Thymus (tissue), 11 donors: Measurements from ENCODE around the gene LEP. TPM values are rescaled to one million over a fixed set of nuclear protein-coding genes. Genes with fewer than 3 reads are reported as not detected.

Experiments used
- DNase-seq, 9 donors: peaks; one replicate each; pipeline ENCODE4 v3.0.0-alpha.2; 2013; ENCODE audit warnings: low spot score in 9 of 9, low read depth in 6 of 9, missing footprints in 1 of 9
- H3K27ac ChIP-seq, 2 donors: one replicate each; pipeline ENCODE4 v1.5.1; 2013; ENCODE audit warnings: control low read depth in 1 of 2, low read depth in 1 of 2, low read length in 1 of 2, mild to moderate bottlenecking in 1 of 2, moderate library complexity in 1 of 2
- H3K27me3 ChIP-seq, 2 donors: one replicate each; pipeline ENCODE4 v1.5.1; 2013; ENCODE audit warnings: low read length in 1 of 2; ENCODE audit not compliant: control insufficient read depth in 2 of 2, insufficient read depth in 1 of 2
- H3K36me3 ChIP-seq, 2 donors: one replicate each; pipeline ENCODE4 v1.5.1; 2013; ENCODE audit warnings: low read length in 1 of 2, mild to moderate bottlenecking in 1 of 2, moderate library complexity in 1 of 2; ENCODE audit not compliant: control insufficient read depth in 2 of 2, insufficient read depth in 2 of 2
- H3K4me1 ChIP-seq, 2 donors: one replicate each; pipeline ENCODE4 v1.5.1; 2013; ENCODE audit warnings: low read length in 2 of 2; ENCODE audit not compliant: control insufficient read depth in 2 of 2, insufficient read depth in 2 of 2
- H3K4me3 ChIP-seq, 2 donors: one replicate each; pipeline ENCODE4 v1.5.1; 2013; ENCODE audit warnings: low read length in 2 of 2, control low read depth in 1 of 2, mild to moderate bottlenecking in 1 of 2
- H3K9me3 ChIP-seq, 2 donors: one replicate each; pipeline ENCODE4 v1.5.1; 2013; ENCODE audit warnings: low read length in 1 of 2, mild to moderate bottlenecking in 1 of 2; ENCODE audit not compliant: control insufficient read depth in 2 of 2, insufficient read depth in 1 of 2
- WGBS: extraction: QIAGEN DNeasy Blood & Tissue Kit; methylation state at CpG from one replicate; pipeline ENCODE4 v1.1.7; 2013; 5-methylcytosine and 5-hydroxymethylcytosine counted together
- polyA plus RNA-seq: library from polyadenylated mRNA; stranded (reverse); fragments of 200-250 nt; gene quantifications from one replicate; pipeline ENCODE4 v1.2.3, GENCODE V29; 2013
- total RNA-seq: library from RNA; stranded (reverse); fragments of 120-200 nt; gene quantifications from one replicate; pipeline ENCODE4 v1.2.4, GENCODE V29; 2013
- donor health status: healthy.

The LEP gene
- total and polyA plus RNA-seq, 2 donors = 0.05 TPM

GRCh38 chr7:128265156-128265905, 24.3 kb downstream of the LEP start:
- H3K36me3 ChIP-seq = no peaks in the 10 kb centered on the region
- no peak overlapping the region for H3K4me3 ChIP-seq
- H3K27me3 ChIP-seq = no peaks in the 10 kb centered on the region
- H3K9me3 ChIP-seq = no peaks in the 10 kb centered on the region
- WGBS = 97% methylated on average over 6 of the region's 6 CpGs
- DNase-seq = no peak
- no peaks in the 10 kb centered on the region for H3K4me1 ChIP-seq
- H3K27ac ChIP-seq = no peak overlapping the region

DNA sequence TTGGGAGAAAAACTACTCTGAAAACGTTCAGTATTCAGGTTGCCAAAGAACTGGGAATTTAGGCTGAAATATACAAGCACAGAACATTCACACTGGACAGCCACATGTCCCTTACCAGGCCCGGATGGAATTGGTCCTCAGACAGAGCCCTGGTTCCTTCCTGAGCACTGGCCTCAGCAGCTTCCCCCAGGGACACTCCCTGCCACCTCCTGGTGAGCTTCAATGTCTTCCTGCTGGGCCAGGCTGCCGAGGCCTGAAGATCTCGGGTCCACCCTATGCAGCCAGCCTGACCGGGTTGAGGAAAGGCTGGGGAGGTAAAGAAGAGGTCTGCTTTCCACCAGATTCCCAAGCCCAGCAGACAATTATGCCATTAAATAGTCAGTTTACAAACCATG, 24.8 kb downstream of the LEP start:
- Histone ChIP-seq H3K36me3 (no peaks in the 10 kb centered on the region), H3K27me3 (peaks cover 4 to 5% of the 10 kb centered on the region in 2 donors), H3K9me3 (no peaks in the 10 kb centered on the region), H3K4me1 (no peaks in the 10 kb centered on the region), H3K4me3 (no peak overlapping the region), H3K27ac (no peak overlapping the region)
- DNase-seq = no peak
- 68% methylated on average over 5 of the region's 5 CpGs for WGBS

DNA sequence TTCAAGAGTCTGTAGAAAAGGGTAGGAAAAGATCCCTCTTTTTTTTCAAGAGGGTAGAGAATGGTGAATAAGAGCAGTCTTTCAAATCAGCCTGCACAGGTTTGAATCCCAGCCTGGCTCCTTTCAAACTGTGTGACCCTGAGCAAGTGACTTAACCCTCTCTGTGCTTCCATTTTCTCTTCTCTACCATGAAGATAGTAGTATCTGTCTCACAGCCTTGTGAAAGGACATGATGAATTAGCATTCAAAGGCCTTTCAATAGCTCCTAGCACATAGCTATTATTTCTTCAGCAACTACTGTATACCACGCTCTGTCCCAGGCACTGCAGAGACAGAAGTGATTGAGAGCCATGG, 25.4 kb downstream of the LEP start:
- DNase-seq = no peak
- Histone ChIP-seq H3K27ac (no peak overlapping the region), H3K36me3 (no peaks in the 10 kb centered on the region), H3K4me3 (no peak overlapping the region), H3K4me1 (peaks cover 0 to 2% of the 10 kb centered on the region in 2 donors), H3K9me3 (peaks cover 0 to 2% of the 10 kb centered on the region in 2 donors), H3K27me3 (peaks cover 10 to 11% of the 10 kb centered on the region in 2 donors)
- 95% methylated on average over 1 of the region's 1 CpG for WGBS

DNA sequence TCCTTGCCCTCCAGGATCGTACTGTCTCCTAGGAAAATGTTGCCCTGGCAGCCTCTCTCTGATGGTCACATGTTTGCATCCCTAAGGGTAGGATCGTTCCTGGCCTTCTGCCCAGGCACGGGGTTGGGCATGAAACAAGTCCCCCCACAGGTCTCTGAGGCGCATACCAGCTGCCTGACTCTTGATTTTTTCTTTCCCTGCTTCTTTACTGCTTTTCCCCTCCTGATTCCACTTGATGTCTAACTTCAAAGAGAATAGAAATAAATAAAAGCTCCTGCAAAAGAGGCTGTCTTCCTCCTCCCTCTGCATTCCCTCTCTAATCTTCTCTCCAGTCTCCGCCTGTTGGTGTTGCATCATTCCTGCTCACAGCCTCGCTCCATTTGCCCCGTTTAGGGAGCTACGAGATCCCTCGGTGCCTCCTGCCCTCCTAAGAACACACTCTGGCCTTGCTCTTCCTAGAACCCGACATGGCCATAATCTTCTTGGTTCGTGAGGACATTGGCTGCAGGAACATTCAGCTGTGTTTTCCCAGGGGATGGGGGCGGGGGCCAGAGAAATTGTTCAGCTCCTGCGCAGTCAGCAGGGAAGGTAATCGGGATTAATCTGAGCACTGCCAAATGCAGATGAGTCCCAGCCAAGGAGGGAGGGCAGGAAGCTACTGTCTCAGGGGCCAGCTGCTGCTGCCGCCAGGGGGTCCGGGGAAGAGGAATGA, 26.0 kb downstream of the LEP start:
- H3K9me3 ChIP-seq = peaks cover 0 to 7% of the 10 kb centered on the region in 2 donors
- 89% methylated on average over 16 of the region's 16 CpGs for WGBS
- no peak for DNase-seq
- H3K27me3 ChIP-seq = peaks cover 15 to 16% of the 10 kb centered on the region in 2 donors
- no peak overlapping the region for H3K27ac ChIP-seq
- no peaks in the 10 kb centered on the region for H3K36me3 ChIP-seq
- peaks cover 0 to 2% of the 10 kb centered on the region in 2 donors for H3K4me1 ChIP-seq
- H3K4me3 ChIP-seq = no peak overlapping the region

GRCh38 chr7:128267595-128267924, 26.5 kb downstream of the LEP start:
- Histone ChIP-seq H3K27ac (no peak overlapping the region), H3K4me1 (peaks cover 0 to 2% of the 10 kb centered on the region in 2 donors), H3K4me3 (no peak overlapping the region), H3K27me3 (peaks cover 19 to 21% of the 10 kb centered on the region in 2 donors), H3K9me3 (peaks cover 0 to 10% of the 10 kb centered on the region in 2 donors), H3K36me3 (no peaks in the 10 kb centered on the region)
- no peak for DNase-seq
- 95% methylated on average over 4 of the region's 4 CpGs for WGBS

- Histone ChIP-seq H3K27ac (no peak overlapping the region), H3K27me3 (peaks cover 22 to 25% of the 10 kb centered on the region in 2 donors), H3K36me3 (no peaks in the 10 kb centered on the region), H3K9me3 (peaks cover 0 to 10% of the 10 kb centered on the region in 2 donors), H3K4me1 (peaks cover 0 to 2% of the 10 kb centered on the region in 2 donors), H3K4me3 (no peak overlapping the region)
- WGBS = 61% methylated on average over 2 of the region's 2 CpGs
- DNase-seq = no peak
Observed at GRCh38 chr7:128268233-128268632, 27.2 kb downstream of the LEP start.

DNA sequence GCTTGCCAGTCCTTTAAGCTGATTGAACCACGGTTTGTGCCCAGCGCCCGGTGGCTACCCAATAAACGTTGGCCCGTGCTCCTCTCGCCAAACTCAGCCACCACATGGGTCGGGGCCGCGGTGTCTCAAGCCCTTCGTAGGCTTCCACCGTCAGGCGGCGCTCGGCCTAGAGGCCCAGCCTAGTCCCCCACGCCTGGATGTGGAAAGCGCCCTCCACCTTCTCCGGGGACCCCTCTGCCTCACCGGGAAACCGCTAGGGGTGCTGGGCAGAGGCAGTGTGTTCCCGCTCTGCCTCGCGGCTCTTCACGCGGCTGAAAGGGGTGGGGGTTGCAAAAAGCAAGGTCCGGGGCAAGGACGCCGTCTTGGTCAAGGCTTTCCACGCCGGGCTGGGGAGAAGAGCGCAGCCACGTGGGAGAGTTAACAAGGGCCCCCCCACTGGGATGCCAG, 29.8 kb downstream of the LEP start:
- no peak overlapping the region for H3K27ac ChIP-seq
- H3K27me3 ChIP-seq = peaks cover 22 to 27% of the 10 kb centered on the region in 2 donors
- 60% methylated on average over 31 of the region's 31 CpGs for WGBS
- H3K4me1 ChIP-seq = peaks cover 0 to 2% of the 10 kb centered on the region in 2 donors
- H3K4me3 ChIP-seq = no peak overlapping the region
- H3K9me3 ChIP-seq = peaks cover 0 to 10% of the 10 kb centered on the region in 2 donors
- H3K36me3 ChIP-seq = no peaks in the 10 kb centered on the region
- no peak for DNase-seq

DNA sequence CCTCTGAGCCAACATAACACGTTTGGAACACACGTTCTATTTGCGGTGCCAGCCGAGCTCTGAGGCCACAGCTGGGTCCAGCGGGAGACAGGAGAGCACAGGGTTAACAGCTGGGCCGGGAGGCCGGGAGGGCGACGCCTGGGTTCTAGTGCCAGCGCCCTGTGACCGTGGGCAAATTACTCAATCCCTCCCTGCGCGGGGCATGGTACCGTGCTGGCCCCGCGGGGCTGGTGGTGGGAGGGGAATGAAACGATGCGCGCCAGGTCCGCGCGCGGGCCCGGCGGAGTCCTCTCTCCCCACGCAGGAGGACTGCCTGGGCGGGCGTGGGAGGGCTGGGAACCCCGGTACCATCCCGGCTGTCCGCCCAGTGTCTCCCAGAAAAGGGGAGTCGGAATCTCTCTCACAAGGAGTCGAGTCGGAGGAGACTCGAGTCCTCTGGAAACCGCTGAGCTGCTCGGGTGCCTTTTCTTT, 30.4 kb downstream of the LEP start:
- no peak overlapping the region for H3K27ac ChIP-seq
- WGBS = 18% methylated on average over 37 of the region's 37 CpGs

GRCh38 chr7:128271942-128272481, 30.9 kb downstream of the LEP start:
- no peak overlapping the region for H3K4me3 ChIP-seq
- H3K9me3 ChIP-seq = peaks cover 0 to 10% of the 10 kb centered on the region in 2 donors
- WGBS = 36% methylated on average over 30 of the region's 30 CpGs
- no peak for DNase-seq
- H3K36me3 ChIP-seq = no peaks in the 10 kb centered on the region
- H3K4me1 ChIP-seq = peaks cover 0 to 2% of the 10 kb centered on the region in 2 donors
- H3K27me3 ChIP-seq = peaks cover 22 to 27% of the 10 kb centered on the region in 2 donors
- no peak overlapping the region for H3K27ac ChIP-seq

More for the DNA sequence above, 30.4 kb downstream of the LEP start:
- Histone ChIP-seq H3K27me3 (peaks cover 22 to 27% of the 10 kb centered on the region in 2 donors), H3K4me3 (peak overlapping the region; percentile 8 to 15), H3K36me3 (no peaks in the 10 kb centered on the region), H3K4me1 (peaks cover 0 to 2% of the 10 kb centered on the region in 2 donors), H3K9me3 (peaks cover 0 to 10% of the 10 kb centered on the region in 2 donors)
- DNase-seq = no peak
